ENCODE data around the gene MYB. TPM values are rescaled to one million over a fixed set of nuclear protein-coding genes. Genes with fewer than 3 reads are reported as not detected.
A peak's percentile ranks its signal among the peaks of the same experiment; 100 is the strongest.
"Not testable (repeated sequence)": the region's sequence is repeated elsewhere in the genome, so short reads cannot be mapped to it uniquely, and the experiment has no call there.

Gene MYB
- total RNA-seq, result 57.3 and 60.4 TPM in 2 replicates

DNA sequence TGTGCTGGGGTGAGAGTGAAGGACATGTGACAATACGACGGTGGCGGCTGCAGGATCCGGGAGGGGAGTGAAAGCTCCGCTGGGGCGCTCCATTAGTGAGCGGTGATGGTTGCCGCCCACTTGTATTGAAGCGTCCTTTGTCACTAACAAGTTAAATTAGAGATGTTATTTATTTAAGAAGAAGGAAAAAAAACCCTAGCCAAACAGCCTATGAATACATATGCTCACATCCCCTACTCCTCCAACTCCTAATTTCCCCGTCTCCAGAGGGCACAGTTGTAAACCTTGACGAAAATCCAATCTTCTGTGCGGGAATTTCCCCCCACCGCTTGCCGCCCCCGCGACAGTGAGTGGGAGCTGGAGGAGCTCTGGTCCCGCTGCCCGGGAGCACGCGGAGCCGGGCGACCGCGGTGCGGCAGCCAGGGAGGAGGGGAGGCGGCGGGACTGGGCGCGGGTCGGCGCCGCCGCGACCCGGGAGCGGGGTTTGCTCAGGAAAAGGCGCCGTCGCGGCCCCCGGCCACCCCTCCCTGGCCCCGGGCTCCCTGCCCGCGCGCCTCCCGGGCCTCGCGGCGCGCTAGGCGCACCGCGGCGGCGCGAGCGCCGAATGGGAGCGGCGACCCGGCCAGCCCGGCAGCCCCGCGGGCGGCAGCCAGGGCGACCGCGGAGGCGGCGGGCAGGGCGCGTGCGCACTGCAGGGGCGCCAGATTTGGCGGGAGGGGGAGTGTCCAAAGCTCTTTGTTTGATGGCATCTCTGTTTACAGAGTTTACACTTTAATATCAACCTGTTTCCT is at the start of gene MYB:
MYB (plus strand) TSS at position 767 of the 791 bp plus-strand sequence. CDS start 206 bp downstream, outside the sequence.
- intact Hi-C loops (cut with micrococcal nuclease), result loop anchor here (1.0 to 10.0 kb wide), 5 partner anchors 10 to 1074 kb away; partner anchors contain the start of gene MTFR2
- no peaks in the 10 kb centered on the region for H3K27me3 Mint-ChIP-seq (ENCODE audit: insufficient read depth)
- H3K9me3 Mint-ChIP-seq, result no peaks in the 10 kb centered on the region
- peak within 1 kb of the TSS; percentile 97 for H3K4me3 Mint-ChIP-seq
- peak within 1 kb of the TSS; percentile 95 for H3K27ac Mint-ChIP-seq
- H3K4me1 Mint-ChIP-seq (ENCODE audit: low read depth), result peaks cover 47% of the 10 kb centered on the region
- peaks cover 10% of the 10 kb centered on the region for H3K36me3 Mint-ChIP-seq (ENCODE audit: low read depth)
- DNase-seq (ENCODE audit: low spot score), result peak; percentile 79

DNA sequence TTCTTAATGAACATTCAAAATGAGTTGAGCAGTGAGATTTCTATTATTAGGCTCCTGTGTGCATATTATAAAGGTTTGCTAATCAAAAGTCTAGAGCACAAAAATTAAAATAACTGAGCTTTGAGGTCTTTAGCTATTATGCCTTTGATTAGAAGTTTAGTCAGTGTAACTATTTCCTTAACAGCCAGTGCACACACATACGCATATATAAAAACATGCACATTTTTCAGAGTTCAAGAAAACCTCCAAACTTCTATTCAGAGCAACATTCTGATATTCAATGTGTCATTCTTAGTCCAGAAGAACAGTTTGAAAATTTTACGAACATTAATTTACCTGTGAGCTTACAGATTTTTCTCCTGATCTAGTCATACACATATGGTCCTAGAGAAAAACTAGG is 48.3 kb upstream of the MYB start:
- no peaks in the 10 kb centered on the region for H3K9me3 Mint-ChIP-seq
- peaks cover 4% of the 10 kb centered on the region for H3K36me3 Mint-ChIP-seq (ENCODE audit: low read depth)
- intact Hi-C loops (cut with micrococcal nuclease), result no loop called here
- peaks cover 83% of the 10 kb centered on the region for H3K4me1 Mint-ChIP-seq (ENCODE audit: low read depth)
- no peak for DNase-seq (ENCODE audit: low spot score)
- no peak overlapping the region for H3K4me3 Mint-ChIP-seq
- H3K27ac Mint-ChIP-seq, result no peak overlapping the region
- H3K27me3 Mint-ChIP-seq (ENCODE audit: insufficient read depth), result no peaks in the 10 kb centered on the region

DNA sequence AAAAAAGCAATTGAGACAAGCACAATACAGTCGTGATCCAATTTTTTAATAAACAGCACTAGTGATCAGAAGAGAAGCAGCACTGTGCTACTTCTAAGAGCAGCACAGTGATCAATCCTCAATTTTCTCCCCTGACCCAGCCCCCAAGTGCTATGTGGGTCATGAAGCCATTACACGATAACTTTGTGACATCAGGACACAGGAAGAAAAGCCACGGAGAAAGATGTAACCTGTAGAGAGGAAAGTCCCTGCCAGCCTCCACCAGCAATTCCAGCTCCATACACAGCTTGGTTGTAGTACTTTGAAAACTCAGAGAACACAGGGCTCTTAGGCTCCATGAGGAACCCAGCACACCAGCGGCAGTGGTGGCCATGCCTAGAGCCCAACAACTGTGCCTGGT is 45.3 kb upstream of the MYB start:
- H3K4me3 Mint-ChIP-seq, result peak overlapping the region; percentile 49
- H3K27ac Mint-ChIP-seq, result peak overlapping the region; percentile 86
- intact Hi-C loops (cut with micrococcal nuclease), result loop anchor here (1.0 kb wide), 1 partner anchor 8 kb away; no protein-coding TSS in a partner anchor
- H3K9me3 Mint-ChIP-seq, result no peaks in the 10 kb centered on the region
- no peaks in the 10 kb centered on the region for H3K27me3 Mint-ChIP-seq (ENCODE audit: insufficient read depth)
- peaks cover 1% of the 10 kb centered on the region for H3K36me3 Mint-ChIP-seq (ENCODE audit: low read depth)
- no peak for DNase-seq (ENCODE audit: low spot score)
- H3K4me1 Mint-ChIP-seq (ENCODE audit: low read depth), result peaks cover 65% of the 10 kb centered on the region

DNA sequence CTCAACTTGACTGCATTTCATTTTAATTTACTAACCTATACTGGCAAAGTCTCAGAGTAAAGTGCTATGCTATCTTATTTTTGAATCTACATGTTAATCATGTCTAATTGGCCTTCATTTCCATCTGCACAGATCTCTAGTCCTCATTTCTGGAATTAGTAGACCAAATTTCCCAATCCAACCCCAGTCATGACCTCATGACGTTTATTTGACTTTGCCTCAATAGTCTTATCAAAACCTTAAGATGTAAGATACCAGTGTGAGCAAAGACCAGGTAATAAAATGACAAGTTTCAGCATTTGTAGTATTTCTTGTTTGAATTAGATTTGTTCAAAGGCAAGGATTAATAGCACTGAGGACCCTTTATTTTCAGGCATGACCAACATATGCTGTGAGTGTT is 43.3 kb upstream of the MYB start:
- no peak for DNase-seq (ENCODE audit: low spot score)
- Mint-ChIP-seq H3K36me3 (ENCODE audit: low read depth) (peaks cover 1% of the 10 kb centered on the region), H3K27me3 (ENCODE audit: insufficient read depth) (no peaks in the 10 kb centered on the region), H3K9me3 (no peaks in the 10 kb centered on the region), H3K4me3 (no peak overlapping the region), H3K4me1 (ENCODE audit: low read depth) (peaks cover 72% of the 10 kb centered on the region), H3K27ac (no peak overlapping the region)
- intact Hi-C loops (cut with micrococcal nuclease), result no loop called here

DNA sequence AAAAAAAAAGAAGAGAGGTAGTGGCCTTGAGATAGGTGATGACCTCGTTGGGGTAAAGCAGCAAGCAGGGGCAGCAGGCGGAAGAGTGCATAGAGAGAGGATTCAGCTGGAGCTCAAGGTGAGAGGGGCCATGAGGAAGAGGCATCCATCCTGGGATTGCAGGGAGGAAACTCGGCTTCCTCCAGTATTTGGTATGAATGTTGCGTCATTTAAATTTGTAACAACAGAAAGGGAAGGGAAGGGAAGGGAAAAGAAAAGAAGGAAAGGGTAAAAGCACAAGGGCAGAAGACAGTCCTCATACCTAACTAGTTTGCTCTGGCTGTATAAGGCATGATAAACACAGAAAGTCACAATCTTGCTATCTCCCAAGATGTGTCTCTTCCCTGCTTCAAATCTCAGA is 39.9 kb upstream of the MYB start:
- Mint-ChIP-seq H3K4me3 (no peak overlapping the region), H3K27ac (no peak overlapping the region), H3K27me3 (ENCODE audit: insufficient read depth) (no peaks in the 10 kb centered on the region), H3K9me3 (no peaks in the 10 kb centered on the region), H3K36me3 (ENCODE audit: low read depth) (no peaks in the 10 kb centered on the region), H3K4me1 (ENCODE audit: low read depth) (peaks cover 72% of the 10 kb centered on the region)
- no peak for DNase-seq (ENCODE audit: low spot score)
- intact Hi-C loops (cut with micrococcal nuclease), result no loop called here

DNA sequence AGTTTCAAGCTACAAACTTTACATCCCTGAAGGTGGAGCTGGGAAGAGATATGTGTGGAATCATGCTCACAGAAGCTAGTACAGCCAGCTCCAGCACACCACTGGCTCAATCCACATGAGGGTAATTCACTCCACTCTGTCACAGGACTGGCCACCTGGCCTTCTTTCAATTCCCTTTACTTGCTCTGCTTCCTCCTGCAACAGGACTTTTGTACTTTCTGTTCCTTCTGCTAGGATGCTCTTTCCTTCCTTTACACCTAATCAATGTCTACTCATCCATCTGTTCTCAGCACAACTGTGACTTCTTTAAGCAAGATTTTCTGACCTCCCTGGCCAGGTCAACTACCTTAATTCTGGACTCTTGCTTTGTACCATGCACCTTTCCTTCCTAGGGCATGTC is 39.4 kb upstream of the MYB start:
- Mint-ChIP-seq H3K4me3 (no peak overlapping the region), H3K9me3 (no peaks in the 10 kb centered on the region), H3K27ac (peak overlapping the region; percentile 19), H3K27me3 (ENCODE audit: insufficient read depth) (no peaks in the 10 kb centered on the region), H3K4me1 (ENCODE audit: low read depth) (peaks cover 72% of the 10 kb centered on the region), H3K36me3 (ENCODE audit: low read depth) (no peaks in the 10 kb centered on the region)
- intact Hi-C loops (cut with micrococcal nuclease), result no loop called here
- DNase-seq (ENCODE audit: low spot score), result no peak

DNA sequence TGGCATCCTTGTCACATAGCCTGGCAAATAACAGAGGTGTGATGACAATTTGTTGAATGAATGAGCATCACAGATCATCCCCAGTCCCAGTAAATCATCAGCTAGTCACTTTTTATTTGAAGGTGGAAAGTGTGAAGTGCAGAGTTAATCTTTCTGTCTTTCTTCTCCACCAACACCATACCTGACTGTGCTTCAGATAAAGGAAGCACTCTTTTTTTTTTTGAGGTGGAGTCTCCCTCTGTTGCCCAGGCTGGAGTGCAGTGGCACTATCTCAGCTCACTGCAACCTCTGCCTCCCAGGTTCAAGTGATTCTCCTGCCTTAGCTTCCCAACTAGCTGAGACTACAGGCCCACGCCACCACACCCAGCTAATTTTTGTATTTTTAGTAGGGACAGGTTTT is 38.9 kb upstream of the MYB start:
- Mint-ChIP-seq H3K27ac (peak overlapping the region; percentile 19), H3K4me1 (ENCODE audit: low read depth) (peaks cover 70% of the 10 kb centered on the region)
- intact Hi-C loops (cut with micrococcal nuclease); H3K4me3 Mint-ChIP-seq; H3K36me3 Mint-ChIP-seq (ENCODE audit: low read depth); DNase-seq (ENCODE audit: low spot score); H3K27me3 Mint-ChIP-seq (ENCODE audit: insufficient read depth); H3K9me3 Mint-ChIP-seq: not testable (repeated sequence)

DNA sequence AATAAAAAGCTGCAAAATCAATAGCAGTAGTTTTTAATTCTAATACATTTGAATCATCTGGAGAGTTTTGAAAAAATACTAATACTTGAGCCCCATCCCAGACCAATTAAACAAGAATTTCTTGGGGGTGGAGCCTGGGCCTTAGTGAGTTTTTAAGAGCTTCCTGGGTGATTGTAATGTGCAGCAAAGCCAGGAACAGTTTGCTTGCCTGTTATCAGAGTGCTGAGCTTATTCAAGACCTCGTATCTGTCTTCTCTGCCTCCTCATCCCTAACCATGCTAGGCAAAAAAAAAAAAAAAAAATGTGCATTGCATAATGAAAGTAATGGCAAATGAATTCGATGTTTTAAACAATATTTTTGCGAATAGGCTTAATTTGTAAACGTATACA is 36.4 kb upstream of the MYB start:
- intact Hi-C loops (cut with micrococcal nuclease), result loop anchor here (1.0 to 2.0 kb wide), 12 partner anchors 8 to 294 kb away; partner anchors contain the start of gene HBS1L
- Mint-ChIP-seq H3K4me3 (peak overlapping the region; percentile 55), H3K36me3 (ENCODE audit: low read depth) (peaks cover 6% of the 10 kb centered on the region), H3K9me3 (no peaks in the 10 kb centered on the region), H3K4me1 (ENCODE audit: low read depth) (peaks cover 82% of the 10 kb centered on the region), H3K27ac (peak overlapping the region; percentile 83), H3K27me3 (ENCODE audit: insufficient read depth) (no peaks in the 10 kb centered on the region)
- DNase-seq (ENCODE audit: low spot score), result no peak

DNA sequence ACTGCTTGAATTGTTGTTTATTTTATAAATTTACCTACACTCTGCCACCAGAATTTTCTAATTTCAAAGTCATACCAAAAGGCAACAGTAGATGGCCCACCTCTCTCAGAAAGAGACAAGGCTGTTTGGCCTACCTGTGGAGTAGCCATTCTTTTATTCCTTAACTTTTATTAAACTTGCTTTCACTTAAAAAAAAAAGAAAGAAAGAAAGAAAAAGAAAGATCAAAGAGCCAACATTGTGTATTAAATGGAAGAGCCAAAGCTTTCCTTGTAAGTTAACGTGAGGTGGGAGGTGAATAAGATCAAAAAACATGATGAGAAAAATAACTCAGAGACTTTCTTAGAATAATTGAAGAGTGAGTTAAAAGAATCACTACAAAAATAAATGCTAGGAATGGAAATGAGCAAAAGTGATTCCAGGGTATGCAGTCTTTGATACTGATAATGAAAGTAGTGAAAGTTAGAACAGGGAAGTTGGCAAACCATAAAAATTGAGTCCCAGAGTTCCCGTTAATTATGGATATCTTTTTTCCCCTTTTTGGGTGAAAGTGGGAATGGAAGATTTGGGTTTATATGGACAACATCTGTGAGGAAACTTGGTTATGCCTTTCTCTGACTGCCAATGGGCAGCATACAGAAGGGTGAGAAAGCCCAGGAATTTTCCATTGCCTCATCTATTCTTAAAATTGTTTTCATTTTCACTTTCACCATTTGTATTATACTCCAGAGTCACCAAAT is 35.9 kb upstream of the MYB start:
- no peaks in the 10 kb centered on the region for H3K9me3 Mint-ChIP-seq
- H3K27ac Mint-ChIP-seq, result peak overlapping the region; percentile 83
- intact Hi-C loops (cut with micrococcal nuclease), result loop anchor here (1.0 to 2.0 kb wide), 11 partner anchors 17 to 294 kb away; partner anchors contain the start of gene HBS1L
- peaks cover 6% of the 10 kb centered on the region for H3K36me3 Mint-ChIP-seq (ENCODE audit: low read depth)
- H3K4me1 Mint-ChIP-seq (ENCODE audit: low read depth), result peaks cover 80% of the 10 kb centered on the region
- DNase-seq (ENCODE audit: low spot score), result no peak
- peak overlapping the region; percentile 55 for H3K4me3 Mint-ChIP-seq
- no peaks in the 10 kb centered on the region for H3K27me3 Mint-ChIP-seq (ENCODE audit: insufficient read depth)

DNA sequence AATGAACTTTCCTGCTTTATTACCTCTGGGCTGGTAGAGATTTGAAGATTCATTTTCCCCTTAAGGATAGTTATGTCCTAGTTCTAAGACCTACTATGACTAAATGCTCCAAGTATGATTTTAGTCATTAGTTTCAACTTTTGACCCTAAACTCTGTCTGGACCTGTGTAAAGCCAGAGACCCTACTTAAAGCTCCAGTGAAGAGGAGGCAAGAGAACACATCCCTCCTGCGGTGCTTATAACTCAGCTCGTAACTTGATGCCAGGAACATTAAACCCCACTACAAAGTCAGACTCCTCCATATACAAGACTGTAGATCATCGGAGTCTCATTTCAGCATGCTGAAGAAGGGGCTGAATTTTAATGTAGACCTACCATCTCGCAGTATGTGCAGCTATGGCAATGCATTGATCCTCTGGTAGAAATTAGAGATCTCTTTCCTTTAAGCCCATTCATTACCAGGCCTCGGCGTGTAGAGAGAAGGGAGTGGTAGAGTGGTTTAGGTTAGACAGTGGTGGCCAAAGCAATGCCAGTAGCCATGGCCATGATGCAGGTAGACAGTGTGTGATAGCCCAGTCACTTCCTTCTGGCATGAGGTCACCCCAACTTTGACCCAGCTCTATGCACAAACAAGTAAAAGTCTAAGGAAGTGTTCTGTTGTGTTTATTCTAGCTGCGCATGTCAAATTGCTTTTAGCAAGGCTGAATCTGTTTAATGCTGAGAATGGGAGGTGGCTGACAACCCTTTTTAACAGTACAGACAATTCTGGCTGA is 34.8 kb upstream of the MYB start:
- Mint-ChIP-seq H3K27me3 (ENCODE audit: insufficient read depth) (no peaks in the 10 kb centered on the region), H3K36me3 (ENCODE audit: low read depth) (peaks cover 8% of the 10 kb centered on the region), H3K4me3 (no peak overlapping the region), H3K9me3 (peaks cover 7% of the 10 kb centered on the region), H3K27ac (peak overlapping the region; percentile 83), H3K4me1 (ENCODE audit: low read depth) (peaks cover 70% of the 10 kb centered on the region)
- no peak for DNase-seq (ENCODE audit: low spot score)
- intact Hi-C loops (cut with micrococcal nuclease), result no loop called here

DNA sequence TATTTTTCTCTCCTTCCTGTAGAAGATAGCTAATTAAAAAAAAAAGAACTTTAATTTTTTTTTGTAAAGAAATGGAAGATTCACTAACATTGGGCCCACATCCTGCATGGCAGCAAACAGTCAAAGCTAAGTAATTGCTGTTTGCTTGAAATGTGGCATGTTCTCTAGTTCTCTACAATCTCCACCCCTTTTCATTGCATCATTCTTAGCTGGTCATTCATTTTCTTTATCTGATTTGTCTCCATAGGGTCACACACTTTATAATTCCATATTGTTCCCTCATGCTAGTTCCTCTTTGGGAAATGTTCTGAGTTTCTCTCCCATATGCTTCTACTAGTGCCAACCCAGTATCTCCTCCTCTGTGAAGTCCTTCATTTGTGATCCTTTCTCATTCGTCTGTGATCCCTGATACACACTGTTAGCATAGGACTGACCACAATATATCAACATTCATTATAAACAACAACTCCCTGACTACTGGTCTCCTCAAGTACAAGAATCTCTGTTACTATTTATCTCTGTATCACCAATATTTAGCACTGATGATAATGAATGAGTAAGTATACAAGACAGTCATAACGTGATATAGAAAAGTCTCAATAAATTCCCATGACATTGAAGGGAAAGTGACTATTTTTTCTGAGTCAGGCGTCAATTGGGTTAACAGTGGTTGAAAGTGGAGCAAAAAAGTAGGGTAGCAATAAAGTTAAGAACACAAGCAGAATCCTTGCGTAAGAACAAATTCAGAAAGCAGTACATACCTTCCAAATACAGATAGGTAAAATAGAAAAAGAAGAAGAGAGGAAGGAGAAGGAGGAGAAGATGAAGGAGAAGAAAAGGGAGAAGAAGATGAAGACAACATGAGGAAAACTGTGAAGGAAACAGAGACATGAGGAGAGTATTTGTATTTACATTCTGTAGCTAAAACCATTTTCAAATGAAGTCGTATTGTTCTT is 33.2 kb upstream of the MYB start:
- H3K4me3 Mint-ChIP-seq, result no peak overlapping the region
- H3K36me3 Mint-ChIP-seq (ENCODE audit: low read depth), result peaks cover 8% of the 10 kb centered on the region
- H3K4me1 Mint-ChIP-seq (ENCODE audit: low read depth), result peaks cover 57% of the 10 kb centered on the region
- H3K27me3 Mint-ChIP-seq (ENCODE audit: insufficient read depth), result no peaks in the 10 kb centered on the region
- no peak for DNase-seq (ENCODE audit: low spot score)
- intact Hi-C loops (cut with micrococcal nuclease), result no loop called here
- peak overlapping the region; percentile 72 for H3K27ac Mint-ChIP-seq
- peaks cover 11% of the 10 kb centered on the region for H3K9me3 Mint-ChIP-seq

DNA sequence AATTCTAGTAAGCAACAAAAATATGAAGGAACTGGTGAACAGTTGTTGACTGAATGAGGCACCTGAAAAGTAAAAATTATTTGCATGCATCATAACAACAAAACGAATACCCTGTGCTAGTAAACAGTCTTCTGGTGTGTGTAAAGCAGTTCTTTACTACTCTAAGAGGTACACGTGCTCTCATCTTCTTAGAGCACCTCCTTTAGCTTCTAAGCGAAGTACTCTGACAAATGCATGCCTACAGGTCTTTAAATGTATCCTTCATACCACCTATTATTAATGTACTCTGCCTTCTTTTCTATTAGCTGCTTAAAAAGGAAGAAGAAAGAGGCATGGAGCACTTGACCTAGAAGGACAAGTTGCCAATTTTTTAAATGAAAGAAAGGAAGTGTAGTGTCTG is 32.2 kb upstream of the MYB start:
- no peak overlapping the region for H3K27ac Mint-ChIP-seq
- H3K27me3 Mint-ChIP-seq (ENCODE audit: insufficient read depth), result no peaks in the 10 kb centered on the region
- intact Hi-C loops (cut with micrococcal nuclease), result no loop called here
- peaks cover 58% of the 10 kb centered on the region for H3K4me1 Mint-ChIP-seq (ENCODE audit: low read depth)
- H3K4me3 Mint-ChIP-seq, result no peak overlapping the region
- H3K36me3 Mint-ChIP-seq (ENCODE audit: low read depth), result peaks cover 8% of the 10 kb centered on the region
- H3K9me3 Mint-ChIP-seq, result peaks cover 18% of the 10 kb centered on the region
- no peak for DNase-seq (ENCODE audit: low spot score)

Data from activated T-helper 1 cell treated with anti-CD3 and anti-CD28 coated beads, Interleukin-12 subunit alpha, Interleukin-12 subunit beta, Interleukin-2, Interleukin-4 antibody, amounts not matched to agents 30 ng/mL and 10 ng/mL and 1 ng/mL, durations not matched to agents 14 hours and 24 hours and 36 hours (primary cell).